Measurements from ENCODE around the gene MICU1.

DNA sequence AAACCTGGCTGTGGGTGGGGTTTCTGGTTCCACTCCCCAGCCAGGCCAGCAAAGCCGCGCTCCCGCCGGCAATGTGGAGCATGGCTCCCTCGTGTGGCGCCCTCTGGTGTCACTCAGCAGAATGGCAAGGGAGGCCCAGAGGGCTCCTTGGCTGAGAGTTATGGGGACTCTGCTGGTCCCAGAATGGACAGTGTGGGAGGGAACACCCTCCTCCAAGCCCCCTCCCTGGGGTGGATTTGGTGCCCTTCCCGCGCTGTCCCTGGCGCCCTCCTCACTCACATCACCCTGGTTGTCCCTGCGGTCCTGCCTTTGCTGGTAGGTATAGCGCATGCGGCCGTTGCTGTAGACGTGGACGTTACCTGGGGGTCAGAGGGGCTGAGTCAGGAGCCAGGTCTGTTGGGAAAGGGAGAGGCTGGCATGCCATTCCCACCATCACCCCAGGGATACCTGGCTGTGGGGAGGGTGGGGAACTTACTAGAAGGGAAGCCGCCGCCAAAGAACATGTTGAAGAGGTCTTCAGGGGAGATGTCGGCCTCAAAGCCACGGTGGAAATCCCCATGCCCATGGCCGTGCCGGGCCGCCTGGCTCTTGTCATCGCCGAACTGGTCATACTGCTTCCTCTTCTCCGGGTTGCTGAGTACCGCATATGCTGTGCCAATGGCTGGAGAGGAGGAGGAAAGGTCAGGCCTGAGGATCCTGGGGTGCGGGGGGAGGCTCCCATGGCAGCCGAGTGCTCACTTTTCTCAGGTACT is 285.2 kb downstream of the MICU1 start:
- TF ChIP-seq, protein P1, sequence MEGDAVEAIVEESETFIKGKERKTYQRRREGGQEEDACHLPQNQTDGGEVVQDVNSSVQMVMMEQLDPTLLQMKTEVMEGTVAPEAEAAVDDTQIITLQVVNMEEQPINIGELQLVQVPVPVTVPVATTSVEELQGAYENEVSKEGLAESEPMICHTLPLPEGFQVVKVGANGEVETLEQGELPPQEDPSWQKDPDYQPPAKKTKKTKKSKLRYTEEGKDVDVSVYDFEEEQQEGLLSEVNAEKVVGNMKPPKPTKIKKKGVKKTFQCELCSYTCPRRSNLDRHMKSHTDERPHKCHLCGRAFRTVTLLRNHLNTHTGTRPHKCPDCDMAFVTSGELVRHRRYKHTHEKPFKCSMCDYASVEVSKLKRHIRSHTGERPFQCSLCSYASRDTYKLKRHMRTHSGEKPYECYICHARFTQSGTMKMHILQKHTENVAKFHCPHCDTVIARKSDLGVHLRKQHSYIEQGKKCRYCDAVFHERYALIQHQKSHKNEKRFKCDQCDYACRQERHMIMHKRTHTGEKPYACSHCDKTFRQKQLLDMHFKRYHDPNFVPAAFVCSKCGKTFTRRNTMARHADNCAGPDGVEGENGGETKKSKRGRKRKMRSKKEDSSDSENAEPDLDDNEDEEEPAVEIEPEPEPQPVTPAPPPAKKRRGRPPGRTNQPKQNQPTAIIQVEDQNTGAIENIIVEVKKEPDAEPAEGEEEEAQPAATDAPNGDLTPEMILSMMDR (IDR thresholded peaks at IDR 0.05; ENCODE audit: extremely low read depth in 1 of 2, insufficient read depth in 1 of 2, low read depth in 1 of 2, low read length in 2 of 2), result peak; percentile 93 to 97
- no peak for TF ChIP-seq POLR2AphosphoS5 (IDR thresholded peaks at IDR 0.05; ENCODE audit: insufficient read depth, low read depth, low read length)
- no peak for TF ChIP-seq EZH2 (IDR thresholded peaks at IDR 0.05; ENCODE audit: borderline replicate concordance, low read depth, low read length, severe bottlenecking)

All from endothelial cell of umbilical vein (primary cell).